ENCODE data around the gene EIPR1. TPM values are rescaled to one million over a fixed set of nuclear protein-coding genes. Genes with fewer than 3 reads are reported as not detected.
A peak's percentile ranks its signal among the peaks of the same experiment; 100 is the strongest.
"Not testable (repeated sequence)": the region's sequence is repeated elsewhere in the genome, so short reads cannot be mapped to it uniquely, and the experiment has no call there.

EIPR1 gene
- polyA plus RNA-seq, 2 of the 4 experiments (the other 2 are of a cell fraction): 55.0 to 65.0 TPM

DNA sequence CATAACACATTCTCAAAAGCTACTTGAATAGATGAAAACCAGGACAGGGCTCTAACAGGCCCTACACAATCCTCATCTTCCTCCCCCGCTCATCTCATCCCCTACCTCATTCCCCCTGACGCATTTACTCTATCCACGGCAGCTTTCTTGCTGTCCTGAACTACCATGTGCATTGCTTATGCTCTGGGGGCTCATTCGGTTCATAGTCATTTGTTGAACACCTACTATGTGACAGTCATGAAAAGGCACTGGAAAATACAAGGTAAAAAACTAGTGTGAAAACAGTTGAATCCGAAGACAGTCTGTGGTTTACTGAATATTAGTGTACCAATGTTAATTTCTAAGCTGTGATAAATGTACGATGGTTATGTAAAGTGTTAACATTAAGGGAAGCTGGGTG lies 797 bp downstream of the EIPR1 start:
- peak overlapping the region; percentile 99 for H3K4me2 ChIP-seq
- ChIA-PET POLR2A (interaction anchor here (1.0 to 1.7 kb wide), 2 partner anchors 10 to 181 kb away, joined by 5 to 9 read pairs; partner anchors contain the start of gene RNASEH1), CTCF (interaction anchor here (1.2 to 3.6 kb wide), 3 partner anchors 10 to 18 kb away, joined by 3 to 18 read pairs (median 7); no protein-coding TSS in a partner anchor)
- DNase-seq (ENCODE audit: low read depth in 1 of 2, low spot score in 1 of 2) (no peak), FAIRE-seq (no peak), ATAC-seq (no peak)
- WGBS (ENCODE audit: missing lambda C conversion rate): 42% methylated on average over 6 of the region's 6 CpGs
- no peak for TF ChIP-seq POLR2A (IDR thresholded peaks at IDR 0.05; ENCODE audit: low read length)
- TF ChIP-seq ESRRA (IDR thresholded peaks at IDR 0.05; ENCODE audit: borderline replicate concordance, low read length): no peak
- no peak for TF ChIP-seq ZSCAN20 (CRISPR knock-in tag; IDR thresholded peaks at IDR 0.05)
- TF ChIP-seq MAFK (IDR thresholded peaks at IDR 0.05; ENCODE audit: partially characterized antibody): no peak
- TF ChIP-seq, protein P1, sequence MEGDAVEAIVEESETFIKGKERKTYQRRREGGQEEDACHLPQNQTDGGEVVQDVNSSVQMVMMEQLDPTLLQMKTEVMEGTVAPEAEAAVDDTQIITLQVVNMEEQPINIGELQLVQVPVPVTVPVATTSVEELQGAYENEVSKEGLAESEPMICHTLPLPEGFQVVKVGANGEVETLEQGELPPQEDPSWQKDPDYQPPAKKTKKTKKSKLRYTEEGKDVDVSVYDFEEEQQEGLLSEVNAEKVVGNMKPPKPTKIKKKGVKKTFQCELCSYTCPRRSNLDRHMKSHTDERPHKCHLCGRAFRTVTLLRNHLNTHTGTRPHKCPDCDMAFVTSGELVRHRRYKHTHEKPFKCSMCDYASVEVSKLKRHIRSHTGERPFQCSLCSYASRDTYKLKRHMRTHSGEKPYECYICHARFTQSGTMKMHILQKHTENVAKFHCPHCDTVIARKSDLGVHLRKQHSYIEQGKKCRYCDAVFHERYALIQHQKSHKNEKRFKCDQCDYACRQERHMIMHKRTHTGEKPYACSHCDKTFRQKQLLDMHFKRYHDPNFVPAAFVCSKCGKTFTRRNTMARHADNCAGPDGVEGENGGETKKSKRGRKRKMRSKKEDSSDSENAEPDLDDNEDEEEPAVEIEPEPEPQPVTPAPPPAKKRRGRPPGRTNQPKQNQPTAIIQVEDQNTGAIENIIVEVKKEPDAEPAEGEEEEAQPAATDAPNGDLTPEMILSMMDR (IDR thresholded peaks at IDR 0.05): no peak
- TF ChIP-seq EHF (CRISPR knock-in tag; IDR thresholded peaks at IDR 0.05): no peak
- peak overlapping the region; percentile 66 for H3K4me3 ChIP-seq
- peaks cover 23% of the 10 kb centered on the region for H3K4me1 ChIP-seq
- H3K27ac ChIP-seq: peak overlapping the region; percentile 88 to 96
- no peaks in the 10 kb centered on the region for H3K9me3 ChIP-seq

DNA sequence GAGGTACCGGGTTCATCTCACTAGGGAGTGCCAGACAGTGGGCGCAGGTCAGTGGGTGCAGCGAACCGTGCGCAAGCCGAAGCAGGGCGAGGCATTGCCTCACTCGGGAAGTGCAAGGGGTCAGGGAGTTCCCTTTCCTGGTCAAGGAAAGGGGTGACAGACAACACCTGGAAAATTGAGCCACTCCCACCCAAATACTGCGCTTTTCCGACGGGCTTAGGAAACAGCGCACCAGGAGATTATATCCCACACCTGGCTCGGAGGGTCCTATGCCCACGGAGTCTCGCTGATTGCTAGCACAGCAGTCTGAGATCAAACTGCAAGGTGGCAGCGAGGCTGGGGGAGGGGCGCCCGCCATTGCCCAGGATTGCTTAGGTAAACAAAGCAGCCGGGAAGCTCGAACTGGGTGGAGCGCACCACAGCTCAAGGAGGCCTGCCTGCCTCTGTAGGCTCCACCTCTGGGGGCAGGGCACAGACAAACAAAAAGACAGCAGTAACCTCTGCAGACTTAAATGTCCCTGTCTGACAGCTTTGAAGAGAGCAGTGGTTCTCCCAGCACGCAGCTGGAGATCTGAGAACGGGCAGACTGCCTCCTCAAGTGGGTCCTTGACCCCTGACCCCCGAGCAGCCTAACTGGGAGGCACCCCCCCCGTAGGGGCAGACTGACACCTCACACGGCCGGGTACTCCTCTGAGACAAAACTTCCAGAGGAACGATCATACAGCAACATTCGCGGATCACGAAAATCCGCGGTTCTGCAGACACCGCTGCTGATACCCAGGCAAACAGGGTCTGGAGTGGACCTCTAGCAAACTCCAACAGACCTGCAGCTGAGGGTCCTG lies 8.1 kb downstream of the EIPR1 start:
- FAIRE-seq; H3K27ac ChIP-seq; CTCF ChIA-PET; H3K4me1 ChIP-seq; ATAC-seq; H3K9me3 ChIP-seq; H3K4me2 ChIP-seq; POLR2A ChIA-PET; H3K4me3 ChIP-seq; DNase-seq (ENCODE audit: low read depth in 1 of 2, low spot score in 1 of 2): not testable (repeated sequence)
- 83% methylated on average over 30 of the region's 34 CpGs for WGBS (ENCODE audit: missing lambda C conversion rate)

DNA sequence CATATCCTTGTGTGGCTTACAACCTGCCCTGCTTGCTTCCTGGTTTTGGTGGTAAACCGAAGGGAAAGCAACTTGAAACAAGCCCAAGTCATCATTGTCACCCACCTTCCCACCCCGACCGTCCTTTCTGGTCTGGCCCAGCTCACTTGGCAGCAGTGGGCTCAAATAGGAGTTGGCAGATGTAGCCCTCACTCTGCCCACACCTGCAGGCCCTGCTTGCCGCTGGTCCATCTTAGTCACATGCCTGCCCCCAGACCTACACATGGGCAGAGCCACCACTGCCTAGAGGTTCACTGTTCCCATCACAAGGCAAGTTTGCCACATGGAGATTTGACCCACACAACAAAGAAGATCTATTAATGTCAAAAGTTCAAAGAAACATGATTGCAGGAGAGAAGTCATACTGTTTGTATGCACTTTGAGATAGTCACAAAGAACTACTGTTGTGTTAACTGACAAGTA lies 9.3 kb downstream of the EIPR1 start:
- Histone ChIP-seq H3K4me3 (no peak overlapping the region), H3K4me2 (no peak overlapping the region), H3K4me1 (no peaks in the 10 kb centered on the region; the same call in 2 of the 3 replicates), H3K9me3 (no peaks in the 10 kb centered on the region), H3K27ac (no peak overlapping the region)
- no peak for DNase-seq (ENCODE audit: low read depth in 1 of 2, low spot score in 1 of 2)
- FAIRE-seq: no peak
- WGBS (ENCODE audit: missing lambda C conversion rate): 85% methylated on average over 4 of the region's 4 CpGs
- ChIA-PET POLR2A (no interaction called here), CTCF (no interaction called here)
- TF ChIP-seq NR3C1 (IDR thresholded peaks at IDR 0.05) (no peak), TP53 (CRISPR knock-in tag; IDR thresholded peaks at IDR 0.05) (no peak), EHMT2 (IDR thresholded peaks at IDR 0.05; ENCODE audit: low read depth) (no peak), ZC3H11A (IDR thresholded peaks at IDR 0.05) (no peak), EP300 (IDR thresholded peaks at IDR 0.05) (no peak), GATA3 (IDR thresholded peaks at IDR 0.05; ENCODE audit: borderline replicate concordance) (no peak), FOSL2 (IDR thresholded peaks at IDR 0.05) (no peak), FOSL2 (CRISPR knock-in tag; IDR thresholded peaks at IDR 0.05) (no peak), RCOR1 (IDR thresholded peaks at IDR 0.05; ENCODE audit: low read depth, low read length) (no peak), KDM1A (IDR thresholded peaks at IDR 0.05; ENCODE audit: low read depth) (no peak), EHF (CRISPR knock-in tag; IDR thresholded peaks at IDR 0.05) (no peak), HEYL (CRISPR knock-in tag; IDR thresholded peaks at IDR 0.05) (no peak)
- TF ChIP-seq, protein P2, sequence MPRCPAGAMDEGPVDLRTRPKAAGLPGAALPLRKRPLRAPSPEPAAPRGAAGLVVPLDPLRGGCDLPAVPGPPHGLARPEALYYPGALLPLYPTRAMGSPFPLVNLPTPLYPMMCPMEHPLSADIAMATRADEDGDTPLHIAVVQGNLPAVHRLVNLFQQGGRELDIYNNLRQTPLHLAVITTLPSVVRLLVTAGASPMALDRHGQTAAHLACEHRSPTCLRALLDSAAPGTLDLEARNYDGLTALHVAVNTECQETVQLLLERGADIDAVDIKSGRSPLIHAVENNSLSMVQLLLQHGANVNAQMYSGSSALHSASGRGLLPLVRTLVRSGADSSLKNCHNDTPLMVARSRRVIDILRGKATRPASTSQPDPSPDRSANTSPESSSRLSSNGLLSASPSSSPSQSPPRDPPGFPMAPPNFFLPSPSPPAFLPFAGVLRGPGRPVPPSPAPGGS (IDR thresholded peaks at IDR 0.05): no peak
- TF ChIP-seq, protein P1 (IDR thresholded peaks at IDR 0.05): no peak
- TF ChIP-seq, protein P3, sequence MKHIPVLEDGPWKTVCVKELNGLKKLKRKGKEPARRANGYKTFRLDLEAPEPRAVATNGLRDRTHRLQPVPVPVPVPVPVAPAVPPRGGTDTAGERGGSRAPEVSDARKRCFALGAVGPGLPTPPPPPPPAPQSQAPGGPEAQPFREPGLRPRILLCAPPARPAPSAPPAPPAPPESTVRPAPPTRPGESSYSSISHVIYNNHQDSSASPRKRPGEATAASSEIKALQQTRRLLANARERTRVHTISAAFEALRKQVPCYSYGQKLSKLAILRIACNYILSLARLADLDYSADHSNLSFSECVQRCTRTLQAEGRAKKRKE (CRISPR knock-in tag; IDR thresholded peaks at IDR 0.05; ENCODE audit: low read depth): no peak
- TF ChIP-seq, protein P4, sequence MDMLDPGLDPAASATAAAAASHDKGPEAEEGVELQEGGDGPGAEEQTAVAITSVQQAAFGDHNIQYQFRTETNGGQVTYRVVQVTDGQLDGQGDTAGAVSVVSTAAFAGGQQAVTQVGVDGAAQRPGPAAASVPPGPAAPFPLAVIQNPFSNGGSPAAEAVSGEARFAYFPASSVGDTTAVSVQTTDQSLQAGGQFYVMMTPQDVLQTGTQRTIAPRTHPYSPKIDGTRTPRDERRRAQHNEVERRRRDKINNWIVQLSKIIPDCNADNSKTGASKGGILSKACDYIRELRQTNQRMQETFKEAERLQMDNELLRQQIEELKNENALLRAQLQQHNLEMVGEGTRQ (IDR thresholded peaks at IDR 0.05): no peak
- no peak for ATAC-seq
